ENCODE results near the gene FAM222A.

DNA sequence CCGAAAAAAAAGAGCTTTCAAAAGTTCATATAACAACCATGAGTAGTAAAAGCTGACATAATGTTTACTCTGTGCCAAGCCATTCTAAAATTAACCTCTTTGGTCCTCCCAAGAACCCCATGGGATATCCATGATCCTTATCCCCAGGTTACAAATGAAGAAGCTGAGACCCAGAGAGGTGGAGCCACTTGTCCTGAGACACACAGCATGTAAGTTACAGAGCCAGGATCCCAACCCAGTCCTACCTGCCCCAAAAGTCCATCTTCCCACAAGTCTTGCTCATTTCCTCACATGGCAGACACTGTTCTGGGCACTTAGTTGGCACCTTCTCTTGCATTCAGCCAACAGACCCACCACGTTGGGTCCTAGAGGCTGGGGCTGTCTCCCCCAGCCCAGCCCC is 82.4 kb downstream of the FAM222A start:
- TF ChIP-seq CTCF (IDR thresholded peaks at IDR 0.05) (no peak), EP300 (IDR thresholded peaks at IDR 0.05) (no peak), POLR2A (IDR thresholded peaks at IDR 0.05) (no peak)
